Measurements from ENCODE around the gene TAOK3. TPM values are rescaled to one million over a fixed set of nuclear protein-coding genes. Genes with fewer than 3 reads are reported as not detected.

Gene TAOK3
- total and polyA plus RNA-seq, 10 of the 15 experiments (the other 5 are each of a cell fraction or from before 2014, with no cell fraction given), result 41.3 to 131 (median 57.8) TPM

DNA sequence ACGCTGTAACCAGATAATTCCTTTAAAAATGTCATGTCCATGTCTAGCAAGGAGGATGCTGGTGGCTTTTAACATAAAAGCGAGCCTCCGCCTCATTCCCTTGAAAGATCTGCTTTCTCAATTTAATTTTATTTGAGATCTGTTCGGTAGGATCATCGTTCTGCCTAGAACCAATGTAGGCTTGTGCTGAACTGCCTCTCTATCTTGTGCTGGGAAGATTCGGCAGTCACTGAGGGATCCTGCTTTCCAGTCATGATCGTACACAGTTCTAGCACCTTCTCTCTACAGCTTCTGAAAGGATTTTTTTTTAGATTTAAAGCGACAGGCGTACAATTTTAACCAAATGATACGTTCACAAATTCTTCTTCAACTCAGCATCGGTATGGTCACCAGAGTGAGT is 182.4 kb downstream of the TAOK3 start:
- CTCF ChIA-PET, result interaction anchor here (1.6 kb wide), 1 partner anchor 8 kb away, joined by 8 read pairs; no protein-coding TSS in a partner anchor
- no peak for ATAC-seq

More for the DNA sequence above, 182.4 kb downstream of the TAOK3 start:
- in situ Hi-C loops (cut with MboI) (no loop called here), intact Hi-C loops (cut with micrococcal nuclease; ENCODE audit: unreplicated experiment) (no loop called here)
- Histone ChIP-seq H3K4me2 (ENCODE audit: control insufficient read depth, insufficient read depth) (no peak overlapping the region), H3K79me2 (ENCODE audit: control insufficient read depth, insufficient read depth, low read length) (no peaks in the 10 kb centered on the region), H3K27me3 (replicated peaks in 1 of 2; ENCODE audit: control insufficient read depth in 2 of 2, insufficient read depth in 2 of 2, low read length in 1 of 2) (no peaks in the 10 kb centered on the region), H4K20me1 (ENCODE audit: control insufficient read depth, insufficient read depth) (no peaks in the 10 kb centered on the region), H3K9me3 (replicated peaks; ENCODE audit: control insufficient read depth, insufficient read depth, low read length) (no peaks in the 10 kb centered on the region), H3K4me3 (no peak overlapping the region), H2AFZ (ENCODE audit: control insufficient read depth, low read depth, low read length) (no peak overlapping the region), H3K4me1 (ENCODE audit: control insufficient read depth, insufficient read depth, low read length) (peaks cover 5% of the 10 kb centered on the region; the same call in 1 of the 2 replicates), H3K9ac (ENCODE audit: control insufficient read depth, insufficient read depth, low read length) (no peak overlapping the region), H3K36me3 (ENCODE audit: control insufficient read depth in 2 of 2, insufficient read depth in 2 of 2, low read length in 1 of 2) (peaks cover 5 to 7% of the 10 kb centered on the region in 2 experiments; a peak in 3 of 4 replicates), H3K27ac (ENCODE audit: control insufficient read depth, insufficient read depth) (no peak overlapping the region)
- WGBS (ENCODE audit: insufficient coverage, insufficient replicate concordance, low lambda C conversion rate, missing lambda C conversion rate), result 96% methylated on average over 11 of the region's 11 CpGs
- ChIA-PET POLR2A (no interaction called here), RAD21 (ENCODE audit: unreplicated experiment) (no interaction called here), SMC1A (ENCODE audit: uncharacterized antibody, unreplicated experiment) (no interaction called here)
- no peak for DNase-seq (ENCODE audit: low read depth, low spot score)
- FAIRE-seq, result no peak
- BruUV-seq (replicated peaks), result no TSS peak
- no peak for TF ChIP-seq SPI1 (IDR thresholded peaks at IDR 0.05; ENCODE audit: borderline replicate concordance, insufficient read depth, low read depth, low read length)
- TF ChIP-seq HDAC6 (IDR thresholded peaks at IDR 0.05; ENCODE audit: unreplicated experiment), result no peak
- TF ChIP-seq PBX3 (IDR thresholded peaks at IDR 0.05; ENCODE audit: insufficient replicate concordance, low read depth, low read length), result no peak
- no peak for TF ChIP-seq MTA3 (IDR thresholded peaks at IDR 0.05; ENCODE audit: borderline replicate concordance, low read length)
- TF ChIP-seq ZNF687 (IDR thresholded peaks at IDR 0.05), result no peak
- TF ChIP-seq CBX3 (IDR thresholded peaks at IDR 0.05; ENCODE audit: borderline replicate concordance, low read depth), result no peak
- TF ChIP-seq CREM (IDR thresholded peaks at IDR 0.05; ENCODE audit: low read depth), result no peak
- TF ChIP-seq, protein P1, sequence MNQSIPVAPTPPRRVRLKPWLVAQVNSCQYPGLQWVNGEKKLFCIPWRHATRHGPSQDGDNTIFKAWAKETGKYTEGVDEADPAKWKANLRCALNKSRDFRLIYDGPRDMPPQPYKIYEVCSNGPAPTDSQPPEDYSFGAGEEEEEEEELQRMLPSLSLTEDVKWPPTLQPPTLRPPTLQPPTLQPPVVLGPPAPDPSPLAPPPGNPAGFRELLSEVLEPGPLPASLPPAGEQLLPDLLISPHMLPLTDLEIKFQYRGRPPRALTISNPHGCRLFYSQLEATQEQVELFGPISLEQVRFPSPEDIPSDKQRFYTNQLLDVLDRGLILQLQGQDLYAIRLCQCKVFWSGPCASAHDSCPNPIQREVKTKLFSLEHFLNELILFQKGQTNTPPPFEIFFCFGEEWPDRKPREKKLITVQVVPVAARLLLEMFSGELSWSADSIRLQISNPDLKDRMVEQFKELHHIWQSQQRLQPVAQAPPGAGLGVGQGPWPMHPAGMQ (IDR thresholded peaks at IDR 0.05; ENCODE audit: borderline replicate concordance), result no peak
- no peak for TF ChIP-seq POU2F2 (IDR thresholded peaks at IDR 0.05; ENCODE audit: borderline replicate concordance, low read depth, low read length)
- no peak for TF ChIP-seq EED (IDR thresholded peaks at IDR 0.05; ENCODE audit: low read depth)
- TF ChIP-seq JUNB (IDR thresholded peaks at IDR 0.05), result no peak
